ENCODE measurements around the gene CLSTN3. TPM values are rescaled to one million over a fixed set of nuclear protein-coding genes. Genes with fewer than 3 reads are reported as not detected.

CLSTN3 gene
- total RNA-seq, 2 experiments from 2014 or later: 74.0 to 74.1 TPM

DNA sequence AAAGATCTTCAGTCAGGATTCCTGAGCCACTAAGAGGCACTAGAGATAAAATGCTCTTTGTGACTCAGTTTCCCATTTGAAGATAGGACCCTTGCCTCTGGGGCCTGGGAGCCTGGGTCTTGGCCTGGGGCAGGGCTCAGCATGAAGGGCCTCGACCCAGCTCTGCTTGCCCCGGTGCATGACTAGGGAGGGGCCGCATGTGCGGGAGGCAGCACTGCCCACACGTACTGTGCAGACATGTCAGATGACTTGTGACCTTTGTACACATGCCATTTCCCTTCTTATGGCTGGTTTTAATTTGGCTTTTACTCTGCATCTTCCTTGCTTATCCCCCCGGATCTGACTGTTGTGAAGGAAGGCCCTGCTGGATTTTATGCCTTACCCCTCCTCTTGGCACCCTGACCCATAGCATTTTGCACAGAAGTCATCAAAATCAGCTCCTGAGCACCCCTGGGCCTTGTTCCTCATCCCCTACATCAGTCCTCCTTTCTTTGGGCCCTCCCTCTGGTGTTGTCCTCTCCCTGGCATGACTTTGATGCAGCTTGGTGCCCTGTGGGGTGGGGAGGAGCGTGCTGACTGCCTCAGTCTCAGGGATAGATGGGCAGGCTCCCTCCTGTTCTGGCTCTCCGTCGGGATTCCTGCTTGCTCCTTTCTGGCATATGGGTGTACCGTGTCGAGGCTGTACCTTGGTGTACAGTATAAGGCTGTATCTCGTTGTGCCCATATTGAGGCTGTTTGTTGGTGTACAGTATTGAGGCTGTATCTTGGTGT is 4.4 kb downstream of the CLSTN3 start:
- no peak for DNase-seq
- CTCF ChIA-PET: no interaction called here
- Mint-ChIP-seq H3K9me3 (no peaks in the 10 kb centered on the region), H3K36me3 (ENCODE audit: low read depth) (peaks cover 58% of the 10 kb centered on the region), H3K27ac (no peak overlapping the region), H3K4me1 (peaks cover 27% of the 10 kb centered on the region), H3K27me3 (no peaks in the 10 kb centered on the region), H3K4me3 (no peak overlapping the region)
- POLR2A ChIA-PET: no interaction called here

DNA sequence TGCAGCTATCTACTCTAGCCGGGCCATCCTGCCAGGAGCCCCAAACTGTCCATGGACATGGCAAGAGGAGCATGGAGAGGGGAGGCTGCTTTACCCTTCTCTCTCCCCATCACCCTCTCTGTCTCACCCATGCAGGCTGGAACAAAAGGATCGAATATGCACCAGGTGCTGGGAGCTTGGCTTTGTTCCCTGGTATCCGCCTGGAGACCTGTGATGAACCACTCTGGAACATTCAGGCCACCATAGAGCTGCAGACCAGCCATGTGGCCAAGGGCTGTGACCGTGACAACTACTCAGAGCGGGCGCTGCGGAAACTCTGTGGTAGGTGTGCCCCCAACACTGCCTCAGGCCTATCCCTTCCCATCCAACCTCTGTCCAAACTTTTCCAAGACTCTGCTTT is 5.9 kb downstream of the CLSTN3 start:
- Mint-ChIP-seq H3K36me3 (ENCODE audit: low read depth) (peaks cover 68% of the 10 kb centered on the region), H3K9me3 (no peaks in the 10 kb centered on the region), H3K4me1 (peaks cover 21% of the 10 kb centered on the region), H3K27me3 (no peaks in the 10 kb centered on the region), H3K27ac (no peak overlapping the region), H3K4me3 (no peak overlapping the region)
- no peak for DNase-seq
- CTCF ChIA-PET: interaction anchor here (0.8 kb wide), 1 partner anchor 10 kb away, joined by 3 read pairs; no protein-coding TSS in a partner anchor
- POLR2A ChIA-PET: no interaction called here

DNA sequence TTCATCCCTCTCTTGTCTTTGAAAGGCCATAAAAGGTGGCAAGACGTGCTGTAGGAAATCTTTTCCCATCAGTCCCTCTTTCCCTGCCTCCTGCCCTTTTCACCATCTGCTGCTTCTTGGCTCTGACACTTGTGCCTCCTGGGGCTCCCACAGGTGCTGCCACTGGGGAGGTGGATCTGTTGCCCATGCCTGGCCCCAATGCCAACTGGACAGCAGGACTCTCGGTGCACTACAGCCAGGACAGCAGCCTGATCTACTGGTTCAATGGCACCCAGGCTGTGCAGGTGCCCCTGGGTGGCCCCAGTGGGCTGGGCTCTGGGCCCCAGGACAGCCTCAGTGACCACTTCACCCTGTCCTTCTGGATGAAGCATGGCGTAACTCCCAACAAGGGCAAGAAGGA is 6.5 kb downstream of the CLSTN3 start:
- no peak overlapping the region for H3K27ac Mint-ChIP-seq
- CTCF ChIA-PET: no interaction called here
- H3K4me1 Mint-ChIP-seq: peaks cover 18% of the 10 kb centered on the region
- no peak overlapping the region for H3K4me3 Mint-ChIP-seq
- no peak for DNase-seq
- peaks cover 73% of the 10 kb centered on the region for H3K36me3 Mint-ChIP-seq (ENCODE audit: low read depth)
- POLR2A ChIA-PET: no interaction called here
- H3K9me3 Mint-ChIP-seq: no peaks in the 10 kb centered on the region
- no peaks in the 10 kb centered on the region for H3K27me3 Mint-ChIP-seq

DNA sequence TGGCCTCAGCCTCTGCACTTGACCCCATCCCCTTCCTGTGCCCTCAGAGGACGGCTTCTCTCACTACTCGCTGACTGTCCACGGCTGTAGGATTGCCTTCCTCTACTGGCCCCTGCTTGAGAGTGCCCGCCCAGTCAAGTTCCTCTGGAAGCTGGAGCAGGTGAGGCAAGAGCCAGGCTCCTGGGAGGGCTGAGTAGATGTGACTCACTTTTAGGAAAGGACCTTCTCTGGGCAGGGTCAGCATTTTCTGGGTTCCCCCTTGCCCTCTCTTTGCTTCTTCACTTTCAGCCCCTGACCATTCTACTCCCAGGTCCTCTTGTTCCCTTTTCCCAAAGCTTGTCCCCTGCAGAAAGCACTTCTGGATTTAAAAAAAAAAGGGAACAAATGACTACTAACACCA is 7.7 kb downstream of the CLSTN3 start:
- H3K27me3 Mint-ChIP-seq: no peaks in the 10 kb centered on the region
- peaks cover 71% of the 10 kb centered on the region for H3K36me3 Mint-ChIP-seq (ENCODE audit: low read depth)
- H3K9me3 Mint-ChIP-seq: no peaks in the 10 kb centered on the region
- H3K27ac Mint-ChIP-seq: no peak overlapping the region
- CTCF ChIA-PET: no interaction called here
- peaks cover 10% of the 10 kb centered on the region for H3K4me1 Mint-ChIP-seq
- H3K4me3 Mint-ChIP-seq: no peak overlapping the region
- DNase-seq: no peak
- POLR2A ChIA-PET: no interaction called here

- H3K9me3 Mint-ChIP-seq: no peaks in the 10 kb centered on the region
- CTCF ChIA-PET: interaction anchor here (0.6 to 1.4 kb wide), 3 partner anchors 13 to 325 kb away, joined by 3 read pairs; no protein-coding TSS in a partner anchor
- no peaks in the 10 kb centered on the region for H3K27me3 Mint-ChIP-seq
- POLR2A ChIA-PET: interaction anchor here (0.6 kb wide), 1 partner anchor 692 kb away, joined by 3 read pairs; no protein-coding TSS in a partner anchor
- no peak overlapping the region for H3K27ac Mint-ChIP-seq
- H3K4me1 Mint-ChIP-seq: peaks cover 7% of the 10 kb centered on the region
- DNase-seq: no peak
- no peak overlapping the region for H3K4me3 Mint-ChIP-seq
- peaks cover 69% of the 10 kb centered on the region for H3K36me3 Mint-ChIP-seq (ENCODE audit: low read depth)
Observed at GRCh38 chr12:7139200-7139599, 9.0 kb downstream of the CLSTN3 start.

DNA sequence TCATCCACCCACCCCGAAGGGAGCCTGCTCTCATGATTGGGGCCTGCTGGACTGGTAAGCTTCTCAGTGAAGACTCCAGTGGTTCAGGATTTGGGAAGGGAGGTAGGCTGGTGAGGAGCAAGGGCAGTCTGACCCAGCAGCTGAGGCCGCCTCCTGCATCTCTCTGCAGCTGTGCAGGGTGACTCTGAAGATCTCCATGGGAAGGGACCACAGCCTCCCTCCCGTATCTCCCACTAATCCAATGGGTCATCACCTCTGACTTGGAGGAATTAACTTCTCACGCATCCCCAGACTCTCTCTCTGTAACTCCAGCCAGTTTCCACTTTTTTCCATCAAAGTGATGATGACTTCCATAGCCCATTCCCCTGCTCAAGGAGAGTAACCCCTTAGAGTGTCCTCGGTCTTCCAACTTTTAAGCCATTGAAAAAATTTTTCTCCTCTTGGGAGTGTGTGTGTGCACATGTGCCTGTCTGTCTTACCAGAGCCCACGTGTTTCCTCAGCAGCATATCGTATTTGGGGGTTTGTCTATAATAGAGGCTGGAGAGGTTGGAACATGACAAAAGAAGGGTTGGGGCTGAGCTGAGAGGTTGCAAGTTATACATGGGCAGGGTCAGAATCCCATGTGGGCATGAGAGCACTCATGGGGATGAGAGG is 11.3 kb downstream of the CLSTN3 start:
- H3K4me1 Mint-ChIP-seq: peaks cover 7% of the 10 kb centered on the region
- CTCF ChIA-PET: interaction anchor here (0.9 to 1.7 kb wide), 5 partner anchors 10 to 272 kb away, joined by 3 to 4 read pairs (median 4); no protein-coding TSS in a partner anchor
- POLR2A ChIA-PET: no interaction called here
- DNase-seq: no peak
- no peaks in the 10 kb centered on the region for H3K27me3 Mint-ChIP-seq
- H3K4me3 Mint-ChIP-seq: no peak overlapping the region
- no peaks in the 10 kb centered on the region for H3K9me3 Mint-ChIP-seq
- H3K27ac Mint-ChIP-seq: no peak overlapping the region
- H3K36me3 Mint-ChIP-seq (ENCODE audit: low read depth): peaks cover 62% of the 10 kb centered on the region

DNA sequence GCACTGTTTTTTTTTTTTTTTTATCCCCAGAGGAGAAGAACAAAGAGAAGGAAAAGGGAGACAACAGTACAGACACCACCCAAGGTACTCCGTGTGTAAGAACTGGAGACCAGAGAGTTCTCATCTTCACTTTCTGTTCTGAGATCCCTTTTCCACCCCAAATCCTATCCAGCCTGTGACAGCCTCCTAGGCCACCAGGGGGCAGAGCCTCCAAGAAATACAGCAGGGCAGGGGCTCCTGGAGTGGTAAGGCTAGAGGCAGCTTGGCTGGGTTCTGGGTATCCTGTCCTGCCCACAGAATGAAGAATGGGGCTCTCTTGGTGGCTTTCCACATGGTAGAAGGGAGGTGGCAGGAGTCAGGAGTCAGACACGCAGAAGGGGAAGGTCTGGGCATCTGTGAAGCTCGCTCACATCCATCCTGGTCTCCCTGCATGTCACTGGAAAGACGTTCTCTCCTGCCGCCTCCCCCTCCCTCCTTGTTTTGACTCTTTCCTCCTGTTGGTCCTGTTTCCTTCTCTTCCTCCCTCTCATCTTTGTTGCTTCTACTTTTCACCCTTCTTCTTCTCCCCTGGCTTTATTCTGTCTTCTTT is 12.0 kb downstream of the CLSTN3 start:
- ChIA-PET CTCF (interaction anchor here (0.9 to 1.7 kb wide), 4 partner anchors 11 to 273 kb away, joined by 3 to 4 read pairs (median 4); no protein-coding TSS in a partner anchor), POLR2A (no interaction called here)
- no peak overlapping the region for H3K4me3 Mint-ChIP-seq
- no peaks in the 10 kb centered on the region for H3K27me3 Mint-ChIP-seq
- H3K27ac Mint-ChIP-seq: no peak overlapping the region
- H3K36me3 Mint-ChIP-seq (ENCODE audit: low read depth): peaks cover 63% of the 10 kb centered on the region
- no peaks in the 10 kb centered on the region for H3K9me3 Mint-ChIP-seq
- DNase-seq: peak; percentile 67
- peaks cover 7% of the 10 kb centered on the region for H3K4me1 Mint-ChIP-seq

GRCh38 chr12:7142809-7143465 is 12.8 kb downstream of the CLSTN3 start:
- Mint-ChIP-seq H3K9me3 (no peaks in the 10 kb centered on the region), H3K27me3 (no peaks in the 10 kb centered on the region), H3K27ac (no peak overlapping the region), H3K4me3 (no peak overlapping the region), H3K4me1 (peaks cover 8% of the 10 kb centered on the region), H3K36me3 (ENCODE audit: low read depth) (peaks cover 58% of the 10 kb centered on the region)
- ChIA-PET POLR2A (no interaction called here), CTCF (interaction anchor here (1.0 to 1.7 kb wide), 3 partner anchors 12 to 46 kb away, joined by 3 to 4 read pairs (median 4); no protein-coding TSS in a partner anchor)
- no peak for DNase-seq

DNA sequence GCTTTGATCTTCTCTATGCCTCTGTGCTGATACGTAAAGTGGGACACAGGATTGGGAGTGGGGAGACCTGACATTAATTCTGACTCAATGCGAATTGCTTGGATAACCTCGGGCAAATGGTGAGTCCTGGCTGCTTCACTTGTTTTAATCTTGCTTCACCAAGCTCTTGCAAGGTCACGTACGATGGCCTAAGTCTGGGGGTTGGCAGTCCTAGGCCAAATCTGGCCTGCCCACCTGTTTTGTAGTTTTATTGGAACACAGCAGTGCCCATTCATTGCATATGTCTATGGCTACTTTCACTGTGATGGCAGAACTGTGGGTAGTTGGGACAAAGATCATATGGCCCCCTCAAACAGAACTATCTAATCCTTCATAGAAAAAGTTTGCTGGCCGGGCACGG is 13.4 kb downstream of the CLSTN3 start:
- Mint-ChIP-seq H3K27ac (no peak overlapping the region), H3K36me3 (ENCODE audit: low read depth) (peaks cover 57% of the 10 kb centered on the region), H3K9me3 (no peaks in the 10 kb centered on the region), H3K4me1 (peaks cover 10% of the 10 kb centered on the region), H3K4me3 (no peak overlapping the region), H3K27me3 (no peaks in the 10 kb centered on the region)
- ChIA-PET CTCF (interaction anchor here (0.8 kb wide), 1 partner anchor 209 kb away, joined by 4 read pairs; no protein-coding TSS in a partner anchor), POLR2A (no interaction called here)
- DNase-seq: no peak

DNA sequence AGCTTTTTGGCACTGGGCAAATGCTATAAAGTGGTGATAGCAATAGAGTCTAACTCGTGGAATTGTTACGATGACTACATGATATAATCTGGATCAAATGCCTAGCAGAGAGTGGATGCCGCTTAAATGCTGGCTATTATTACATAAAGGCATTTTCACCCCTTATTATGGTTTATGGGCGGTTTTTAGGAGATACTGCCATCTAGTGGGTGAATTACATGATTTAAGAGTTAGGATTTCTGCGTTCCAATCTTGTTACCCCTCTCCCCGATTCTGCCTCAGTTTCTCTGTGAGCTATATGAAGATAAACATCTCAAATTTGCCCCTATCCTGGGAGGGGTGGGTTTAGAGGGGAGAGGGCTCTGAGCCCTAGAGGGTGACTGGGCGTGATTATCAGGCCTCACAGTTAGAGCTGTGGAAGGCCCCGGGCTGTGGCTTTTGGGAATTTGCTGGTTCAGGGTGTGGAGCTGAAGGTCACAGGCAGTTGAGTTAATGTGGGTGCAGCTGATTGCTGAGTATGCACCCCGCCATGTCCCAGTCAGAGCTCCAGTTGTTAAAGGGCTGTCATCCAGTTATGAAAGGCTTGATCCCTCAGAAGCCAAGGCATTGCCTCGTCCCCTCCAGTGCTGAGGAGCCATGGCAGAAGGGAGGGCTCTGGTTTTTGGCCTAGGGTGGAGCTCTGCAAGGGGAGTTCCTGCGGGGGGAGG is 14.4 kb downstream of the CLSTN3 start:
- Mint-ChIP-seq H3K4me3 (no peak overlapping the region), H3K36me3 (ENCODE audit: low read depth) (peaks cover 55% of the 10 kb centered on the region), H3K4me1 (peaks cover 11% of the 10 kb centered on the region), H3K9me3 (no peaks in the 10 kb centered on the region), H3K27me3 (no peaks in the 10 kb centered on the region), H3K27ac (no peak overlapping the region)
- POLR2A ChIA-PET: no interaction called here
- DNase-seq: peak; percentile 17
- CTCF ChIA-PET: interaction anchor here (0.6 to 1.5 kb wide), 6 partner anchors 14 to 514 kb away, joined by 3 to 7 read pairs (median 4); no protein-coding TSS in a partner anchor

DNA sequence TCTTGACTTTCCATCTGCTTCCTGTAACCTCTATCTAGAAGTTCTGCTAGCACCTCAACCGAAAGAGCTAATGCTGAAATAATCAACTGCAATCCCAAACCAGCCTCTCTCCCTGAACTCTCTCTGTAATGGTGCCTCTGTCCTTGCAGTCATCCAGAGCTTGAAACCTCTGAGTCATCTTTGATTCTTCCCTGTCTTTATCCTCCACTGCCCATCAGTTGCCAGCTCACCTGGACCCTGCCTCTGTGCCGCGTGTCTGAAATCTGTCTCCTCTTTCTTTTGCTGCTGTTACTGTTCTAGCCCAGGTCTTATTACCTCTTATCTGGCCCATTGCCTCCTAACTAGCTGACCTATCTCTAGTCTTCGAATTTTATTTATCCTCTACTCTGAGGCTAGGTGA is 15.5 kb downstream of the CLSTN3 start:
- no peak for DNase-seq
- POLR2A ChIA-PET: no interaction called here
- H3K27me3 Mint-ChIP-seq: no peaks in the 10 kb centered on the region
- H3K4me1 Mint-ChIP-seq: peaks cover 11% of the 10 kb centered on the region
- no peak overlapping the region for H3K27ac Mint-ChIP-seq
- peaks cover 54% of the 10 kb centered on the region for H3K36me3 Mint-ChIP-seq (ENCODE audit: low read depth)
- H3K9me3 Mint-ChIP-seq: no peaks in the 10 kb centered on the region
- CTCF ChIA-PET: interaction anchor here (0.7 to 2.3 kb wide), 4 partner anchors 10 to 37 kb away, joined by 3 to 7 read pairs (median 4); no protein-coding TSS in a partner anchor
- H3K4me3 Mint-ChIP-seq: no peak overlapping the region

- ChIA-PET POLR2A (no interaction called here), CTCF (interaction anchor here (2.3 kb wide), 1 partner anchor 18 kb away, joined by 6 read pairs; no protein-coding TSS in a partner anchor)
- H3K27ac Mint-ChIP-seq: no peak overlapping the region
- no peaks in the 10 kb centered on the region for H3K27me3 Mint-ChIP-seq
- peaks cover 9% of the 10 kb centered on the region for H3K4me1 Mint-ChIP-seq
- DNase-seq: no peak
- no peak overlapping the region for H3K4me3 Mint-ChIP-seq
- H3K9me3 Mint-ChIP-seq: no peaks in the 10 kb centered on the region
- peaks cover 52% of the 10 kb centered on the region for H3K36me3 Mint-ChIP-seq (ENCODE audit: low read depth)
Observed at GRCh38 chr12:7146228-7146627, 16.1 kb downstream of the CLSTN3 start.

Data from activated CD4-positive, alpha-beta T cell treated with anti-CD3 and anti-CD28 coated beads, Interleukin-2, amount 10 ng/mL, durations not matched to agents 7 days and 5 days (primary cell).